Upper lobe of left lung (tissue), 6 donors: ENCODE results near the gene CATSPER3. TPM values are rescaled to one million over a fixed set of nuclear protein-coding genes. Genes with fewer than 3 reads are reported as not detected.
A peak's percentile ranks its signal among the peaks of the same experiment; 100 is the strongest.

Experiments
- ATAC-seq, 2 donors: fragments of 200-7000 bp; cut with Tn5 transposase; one replicate each; pipeline ENCODE4 v1.9.1; 2022; ENCODE audit warnings: mild to moderate bottlenecking in 2 of 2, moderate library complexity in 2 of 2; ENCODE audit not compliant: low FRiP score in 2 of 2
- DNase-seq, 2 donors: peaks; one replicate each; pipeline ENCODE4 v3.0.0-alpha.2; 2019 to 2020
- H3K27ac ChIP-seq, 4 donors: fragments of 200-600 bp; sonication (generic); one replicate each; pipeline ENCODE4 v1.5.1; 2016 to 2019
- H3K27me3 ChIP-seq, 4 donors: fragments of 200-600 bp; sonication (generic); one replicate each; pipeline ENCODE4 v1.5.1; 2017 to 2019
- H3K36me3 ChIP-seq, 4 donors: fragments of 200-600 bp; sonication (generic); one replicate each; pipeline ENCODE4 v1.5.1; 2016 to 2019
- H3K4me1 ChIP-seq, 4 donors: fragments of 200-600 bp; sonication (generic); one replicate each; pipeline ENCODE4 v1.5.1; 2018 to 2019
- H3K4me3 ChIP-seq, 4 donors: fragments of 200-600 bp; sonication (generic); one replicate each; pipeline ENCODE4 v1.5.1; 2017 to 2019; ENCODE audit warnings: mild to moderate bottlenecking in 2 of 4, moderate library complexity in 1 of 4
- H3K9me3 ChIP-seq, 4 donors: fragments of 200-600 bp; sonication (generic); one replicate each; pipeline ENCODE4 v1.5.1; 2018 to 2019
- EP300 ChIP-seq, 4 donors: sonication (generic); formaldehyde crosslinking; IDR thresholded peaks; one replicate each; pipeline ENCODE4 v1.5.1; 2017; ENCODE audit warnings: antibody characterized with exemption in 4 of 4, control low read depth in 2 of 4
- POLR2A ChIP-seq, 4 donors: fragments of 450-650 bp; IDR thresholded peaks; one replicate each; pipeline ENCODE4 v1.5.1; 2016 to 2017; ENCODE audit warnings: antibody characterized with exemption in 4 of 4, mild to moderate bottlenecking in 2 of 4
- POLR2AphosphoS5 ChIP-seq, 2 donors: sonication (generic); formaldehyde crosslinking; IDR thresholded peaks; one replicate each; pipeline ENCODE4 v1.5.1; 2017; ENCODE audit warnings: antibody characterized with exemption in 2 of 2
- WGBS, 2 donors: methylation state at CpG; one replicate each; pipeline ENCODE4 v1.1.5; 2017 to 2018; 5-methylcytosine and 5-hydroxymethylcytosine counted together
- total RNA-seq, 6 donors: library from RNA; depleted of rRNA in 4 of 6; stranded (reverse); fragments of >200 nt in 4 of 6; gene quantifications; one replicate each; pipeline versions ENCODE4 v1.1.0 to v1.2.1, GENCODE V29; 2016 to 2021
- TF ChIP-seq, protein P1 (sequence below), 6 experiments: fragments of 450-650 bp in 4 of 6; fragments of 200-600 bp in 2 of 6; sonication (generic) in 2 of 6; IDR thresholded peaks; one replicate each; pipeline ENCODE4 v1.5.1; 2016 to 2019; ENCODE audit warnings: antibody characterized with exemption in 6 of 6
- donor health status: DM: no; HTN: no; CAD: no; lungs with moderate emphysema.
- donor health status: DM: no; HTN: yes; CAD: no; lungs with severe emphysema.

CATSPER3 gene
- total RNA-seq, 6 donors from 2014 or later, result 0.67 to 1.7 TPM; not detected in 4

DNA sequence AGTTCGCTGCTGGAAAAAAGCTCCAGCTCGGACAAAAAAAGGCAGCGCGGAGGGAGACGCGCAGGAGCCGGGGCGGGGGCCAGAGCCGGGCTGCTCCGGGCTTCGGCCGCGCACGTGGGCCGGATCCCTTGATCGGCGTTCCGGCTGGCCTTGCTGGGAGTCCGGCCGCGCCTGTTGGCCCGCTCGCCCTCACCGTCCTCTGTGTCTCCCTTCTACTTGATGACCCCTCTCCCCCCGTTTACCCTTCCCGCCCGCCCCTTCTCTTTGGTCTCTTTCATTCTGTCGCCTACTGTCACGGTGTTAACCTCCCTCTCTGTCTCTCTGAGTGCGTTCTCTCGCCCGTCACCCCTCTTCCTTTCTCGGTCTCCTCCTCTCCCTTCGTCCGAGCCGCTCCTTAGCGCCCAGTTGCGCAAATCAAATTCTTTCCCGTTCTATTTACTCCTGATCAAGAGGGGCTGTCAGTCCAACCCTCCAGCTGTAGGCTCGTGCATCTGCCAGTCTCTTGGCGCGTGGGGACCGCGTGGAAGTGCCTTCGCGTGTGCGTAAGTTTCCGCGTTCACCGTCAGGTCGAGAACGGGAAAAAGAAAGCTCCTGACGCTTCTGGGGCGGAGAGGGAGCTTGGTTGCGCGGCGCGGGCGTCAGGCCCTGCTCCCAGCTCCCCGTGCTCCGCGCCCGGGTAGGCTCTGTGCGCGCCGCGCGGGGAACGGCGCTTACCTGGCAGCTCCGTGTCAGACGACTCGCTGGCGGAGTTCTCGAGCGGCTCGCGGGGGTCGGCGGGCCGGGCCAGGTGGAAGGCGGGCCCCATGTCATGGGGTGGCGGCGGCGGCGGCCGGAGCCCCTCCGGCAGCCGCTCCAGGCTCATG, 65.5 kb downstream of the CATSPER3 start:
- Histone ChIP-seq H3K9me3 (no peaks in the 10 kb centered on the region), H3K27ac (peak overlapping the region in 1 of 4 donors; percentile 24), H3K27me3 (peaks cover 0 to 91% (median 63%) of the 10 kb centered on the region in 4 donors), H3K4me1 (peaks cover 34 to 56% (median 37%) of the 10 kb centered on the region in 4 donors), H3K36me3 (no peaks in the 10 kb centered on the region), H3K4me3 (peak overlapping the region in 3 of 4 donors; percentile 40 to 48 (median 46))
- ATAC-seq, result peak in 1 of 2 donors; percentile 5
- TF ChIP-seq POLR2AphosphoS5 (IDR thresholded peaks at IDR 0.05) (no peak), EP300 (IDR thresholded peaks at IDR 0.05) (no peak), POLR2A (IDR thresholded peaks at IDR 0.05) (no peak)
- TF ChIP-seq, protein P1, sequence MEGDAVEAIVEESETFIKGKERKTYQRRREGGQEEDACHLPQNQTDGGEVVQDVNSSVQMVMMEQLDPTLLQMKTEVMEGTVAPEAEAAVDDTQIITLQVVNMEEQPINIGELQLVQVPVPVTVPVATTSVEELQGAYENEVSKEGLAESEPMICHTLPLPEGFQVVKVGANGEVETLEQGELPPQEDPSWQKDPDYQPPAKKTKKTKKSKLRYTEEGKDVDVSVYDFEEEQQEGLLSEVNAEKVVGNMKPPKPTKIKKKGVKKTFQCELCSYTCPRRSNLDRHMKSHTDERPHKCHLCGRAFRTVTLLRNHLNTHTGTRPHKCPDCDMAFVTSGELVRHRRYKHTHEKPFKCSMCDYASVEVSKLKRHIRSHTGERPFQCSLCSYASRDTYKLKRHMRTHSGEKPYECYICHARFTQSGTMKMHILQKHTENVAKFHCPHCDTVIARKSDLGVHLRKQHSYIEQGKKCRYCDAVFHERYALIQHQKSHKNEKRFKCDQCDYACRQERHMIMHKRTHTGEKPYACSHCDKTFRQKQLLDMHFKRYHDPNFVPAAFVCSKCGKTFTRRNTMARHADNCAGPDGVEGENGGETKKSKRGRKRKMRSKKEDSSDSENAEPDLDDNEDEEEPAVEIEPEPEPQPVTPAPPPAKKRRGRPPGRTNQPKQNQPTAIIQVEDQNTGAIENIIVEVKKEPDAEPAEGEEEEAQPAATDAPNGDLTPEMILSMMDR (IDR thresholded peaks at IDR 0.05), result no peak
- 3 to 4% methylated on average over 41 to 55 of the region's 89 CpGs for WGBS, 2 donors
- DNase-seq, result peak in 1 of 2 donors; percentile 89

DNA sequence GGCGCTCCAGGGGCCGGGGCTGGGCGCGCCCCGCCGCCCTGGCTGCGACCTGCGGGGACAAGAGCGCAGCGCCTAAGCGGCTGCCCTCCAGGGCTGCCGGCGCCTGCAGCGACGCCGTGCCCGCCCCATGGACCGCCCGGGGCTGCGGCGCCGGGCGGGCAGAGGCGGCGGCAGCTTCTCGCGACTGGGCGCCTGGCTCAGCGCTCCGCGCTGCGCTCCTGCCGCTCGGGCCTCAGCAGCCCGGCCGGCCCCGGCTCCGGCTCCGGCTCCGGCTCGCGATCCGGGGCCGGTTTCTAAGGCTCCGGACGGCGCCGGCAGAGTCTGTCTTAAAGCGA, 66.2 kb downstream of the CATSPER3 start, which contains the start of gene PITX1:
PITX1 (minus strand) TSS at position 328 of the 335 bp plus-strand sequence. CDS start 347 bp downstream, outside the sequence.
- ATAC-seq, result peak in 1 of 2 donors; percentile 4
- no CpG with 5 or more reads among the region's 49 CpGs for WGBS, 2 donors

DNA sequence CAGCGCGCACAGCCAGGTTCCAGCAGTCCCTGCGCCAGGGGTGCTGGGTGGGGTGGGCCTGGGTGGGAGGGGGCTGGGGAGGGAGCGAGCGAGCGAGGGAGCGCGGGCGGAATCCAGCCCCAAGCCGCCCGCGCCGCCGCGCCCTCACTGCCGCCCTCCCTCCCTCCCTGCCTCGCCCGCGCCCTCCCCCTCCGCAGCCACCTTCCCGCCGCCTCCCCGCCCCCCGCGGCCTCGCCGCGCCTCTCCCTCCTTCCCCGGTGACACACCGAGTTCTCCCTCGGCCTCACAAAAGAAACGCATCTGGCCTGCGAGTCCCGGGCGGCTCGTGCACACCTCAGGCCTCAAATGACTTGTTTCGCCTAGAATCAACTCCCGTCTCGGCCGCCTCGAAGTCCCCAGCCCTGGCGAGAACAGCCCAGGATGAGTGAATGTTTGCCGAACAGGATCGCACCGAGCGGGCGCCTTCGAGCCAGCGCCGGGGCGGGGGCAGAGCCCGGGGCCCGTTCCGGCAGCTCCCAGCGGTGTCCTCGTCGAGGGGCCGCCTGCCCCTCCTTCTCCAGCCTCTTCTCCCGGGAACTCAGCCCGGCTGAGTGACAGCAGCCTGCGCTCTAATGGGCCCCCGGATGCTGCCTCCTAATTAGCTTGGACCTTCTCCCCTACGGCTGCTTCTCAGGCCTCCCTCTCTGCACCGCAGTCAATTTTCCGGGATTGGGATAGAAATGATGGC, 66.7 kb downstream of the CATSPER3 start:
- ATAC-seq (peak in 1 of 2 donors; percentile 9), DNase-seq (peak in 1 of 2 donors; percentile 87)
- WGBS, 2 donors, result 8 to 24% methylated on average over 5 to 18 of the region's 65 CpGs
- Histone ChIP-seq H3K4me1 (peaks cover 41 to 54% (median 47%) of the 10 kb centered on the region in 4 donors), H3K4me3 (peak overlapping the region in 3 of 4 donors; percentile 40 to 48 (median 46)), H3K9me3 (no peaks in the 10 kb centered on the region), H3K27ac (no peak overlapping the region), H3K36me3 (no peaks in the 10 kb centered on the region), H3K27me3 (peaks cover 0 to 92% (median 63%) of the 10 kb centered on the region in 4 donors)
- TF ChIP-seq POLR2A (IDR thresholded peaks at IDR 0.05) (no peak), EP300 (IDR thresholded peaks at IDR 0.05) (no peak), POLR2AphosphoS5 (IDR thresholded peaks at IDR 0.05) (no peak)
- TF ChIP-seq, protein P1 (IDR thresholded peaks at IDR 0.05), result no peak

More for the DNA sequence above, 66.2 kb downstream of the CATSPER3 start, which contains the start of gene PITX1:
- TF ChIP-seq POLR2A (IDR thresholded peaks at IDR 0.05) (no peak), EP300 (IDR thresholded peaks at IDR 0.05) (no peak), POLR2AphosphoS5 (IDR thresholded peaks at IDR 0.05) (no peak)
- TF ChIP-seq, protein P1 (IDR thresholded peaks at IDR 0.05), result no peak
- Histone ChIP-seq H3K9me3 (no peaks in the 10 kb centered on the region), H3K27ac (peak within 1 kb of the TSS in 1 of 4 donors; percentile 24), H3K36me3 (no peaks in the 10 kb centered on the region), H3K4me1 (peaks cover 35 to 54% (median 41%) of the 10 kb centered on the region in 4 donors), H3K27me3 (peaks cover 0 to 92% (median 63%) of the 10 kb centered on the region in 4 donors), H3K4me3 (peak within 1 kb of the TSS in 3 of 4 donors; percentile 40 to 48 (median 46))
- no peak for DNase-seq

DNA sequence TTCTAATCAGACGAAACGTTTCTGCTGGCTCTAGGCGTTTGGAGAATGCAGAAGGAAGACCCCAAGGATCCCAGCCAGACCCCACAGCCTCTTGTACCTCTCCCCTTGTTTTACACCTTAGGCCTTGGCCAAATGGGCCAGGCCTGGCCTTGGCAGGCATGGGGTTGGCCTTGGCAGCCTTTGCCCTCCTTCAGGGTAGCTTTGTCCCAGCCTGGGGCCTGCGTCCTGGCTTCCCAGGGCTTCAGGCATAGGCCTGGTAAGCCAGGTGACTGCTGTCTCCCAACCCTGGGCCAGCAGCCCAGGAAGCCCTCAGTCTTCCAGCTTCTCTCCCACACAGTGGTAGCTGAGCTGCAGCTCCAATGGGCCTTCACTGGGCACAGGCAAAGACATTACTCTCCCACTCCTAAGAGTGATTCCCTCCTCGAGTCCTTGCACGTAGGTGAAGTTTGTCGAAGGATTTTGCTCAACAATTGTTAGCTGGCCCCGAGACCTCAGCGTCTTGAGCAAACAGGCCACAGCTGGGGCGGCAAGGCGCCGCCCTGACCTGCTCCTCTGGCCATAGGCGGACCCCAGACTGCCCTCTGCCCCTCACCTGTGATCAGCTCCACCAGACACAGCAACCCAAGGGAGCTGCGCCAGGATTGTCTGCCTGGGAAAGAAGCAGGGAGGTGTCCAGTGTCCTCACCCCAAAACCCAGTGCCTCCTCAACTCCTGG, 67.4 kb downstream of the CATSPER3 start:
- DNase-seq (peak in 1 of 2 donors; percentile 63), ATAC-seq (peak in 1 of 2 donors; percentile 6)
- Histone ChIP-seq H3K9me3 (no peaks in the 10 kb centered on the region), H3K27me3 (peaks cover 0 to 93% (median 63%) of the 10 kb centered on the region in 4 donors), H3K4me3 (no peak overlapping the region), H3K36me3 (no peaks in the 10 kb centered on the region), H3K4me1 (peaks cover 45 to 58% (median 52%) of the 10 kb centered on the region in 4 donors), H3K27ac (no peak overlapping the region)
- TF ChIP-seq POLR2A (IDR thresholded peaks at IDR 0.05), result no peak
- TF ChIP-seq EP300 (IDR thresholded peaks at IDR 0.05), result no peak
- no peak for TF ChIP-seq POLR2AphosphoS5 (IDR thresholded peaks at IDR 0.05)
- TF ChIP-seq, protein P1 (IDR thresholded peaks at IDR 0.05), result no peak
- WGBS, 2 donors, result 55 to 58% methylated on average over 4 to 11 of the region's 14 CpGs
